H1 (cell line): ENCODE results near the gene P4HA1. TPM values are rescaled to one million over a fixed set of nuclear protein-coding genes. Genes with fewer than 3 reads are reported as not detected.
"Not testable (repeated sequence)": the region's sequence is repeated elsewhere in the genome, so short reads cannot be mapped to it uniquely, and the experiment has no call there.

Source experiments
- CTCF ChIA-PET: fragments of 300-600 bp; sonication (Branson Sonifier 250); formaldehyde crosslinking; loops from one replicate; lab custom pipeline; 2021; ENCODE audit not compliant: partially characterized antibody; lab: Charles Lee
- POLR2A ChIA-PET: fragments of 300-600 bp; sonication (Branson Sonifier 250); formaldehyde crosslinking; loops from one replicate; lab custom pipeline; 2021; ENCODE audit warnings: inconsistent platforms; ENCODE audit not compliant: partially characterized antibody; lab: Charles Lee
- DNase-seq, 2 experiments: peaks; one replicate each; pipeline versions ENCODE4 v3.0.0 to v3.0.0-alpha.2; 2010 to 2022; ENCODE audit warnings: low spot score in 2 of 2, low read depth in 1 of 2, mixed read lengths in 1 of 2
- FAIRE-seq: peaks from 2 replicates; lab custom pipeline; 2011; peaks lifted over from hg19 to GRCh38; lab: Jason Lieb, UNC
- H2AFZ ChIP-seq: 2 replicates; pipeline ENCODE4 v1.8.1; 2012; ENCODE audit warnings: low read length, inconsistent platforms
- H2AK5ac ChIP-seq: 2 replicates; pipeline ENCODE4 v1.6.1; 2013; ENCODE audit warnings: low read depth, low read length
- H2BK120ac ChIP-seq: replicated peaks from 2 replicates; pipeline ENCODE3; 2013; ENCODE audit warnings: low read depth, low read length, inconsistent platforms
- H2BK12ac ChIP-seq: 2 replicates; pipeline ENCODE4 v1.6.1; 2013; ENCODE audit warnings: low read depth, low read length
- H2BK15ac ChIP-seq: 2 replicates; pipeline ENCODE4 v1.6.1; 2013; ENCODE audit warnings: low read length
- H2BK20ac ChIP-seq: 2 replicates; pipeline ENCODE4 v1.6.1; 2013; ENCODE audit warnings: low read length
- H2BK5ac ChIP-seq: 2 replicates; pipeline ENCODE4 v1.6.1; 2013; ENCODE audit warnings: low read depth, low read length
- H3K14ac ChIP-seq: 2 replicates; pipeline ENCODE4 v1.6.1; 2013; ENCODE audit warnings: inconsistent platforms; ENCODE audit not compliant: insufficient read length
- H3K18ac ChIP-seq: 2 replicates; pipeline ENCODE4 v1.6.1; 2013; ENCODE audit warnings: low read length; ENCODE audit errors: extremely low read depth
- H3K23ac ChIP-seq: 2 replicates; pipeline ENCODE4 v1.6.1; 2013; ENCODE audit warnings: inconsistent platforms; ENCODE audit not compliant: insufficient read length
- H3K23me2 ChIP-seq: 2 replicates; pipeline ENCODE4 v1.6.1; 2013; ENCODE audit warnings: low read depth, low read length
- H3K27ac ChIP-seq: 2 replicates; pipeline ENCODE4 v1.6.1; 2011; ENCODE audit warnings: low read depth, low read length, inconsistent platforms
- H3K27me3 ChIP-seq, 4 experiments: replicated peaks in 1 of 4; 1 replicate in 1 of 4; 2 replicates in 3 of 4; pipeline versions ENCODE4 v1.6.1 to v1.8.1; 2011 to 2013; ENCODE audit warnings: low read length in 3 of 4, mild to moderate bottlenecking in 3 of 4, inconsistent platforms in 2 of 4, mixed read lengths in 2 of 4, moderate library complexity in 1 of 4; ENCODE audit not compliant: control insufficient read depth in 3 of 4, insufficient read depth in 3 of 4; ENCODE audit errors: extremely low read depth in 1 of 4
- H3K36me3 ChIP-seq, 4 experiments: 2 replicates each; pipeline versions ENCODE4 v1.6.1 to v1.8.1; 2011 to 2013; ENCODE audit warnings: mild to moderate bottlenecking in 4 of 4, low read length in 3 of 4, moderate library complexity in 2 of 4, control low read depth in 1 of 4, inconsistent platforms in 1 of 4; ENCODE audit not compliant: insufficient read depth in 4 of 4, control insufficient read depth in 2 of 4
- H3K4ac ChIP-seq: replicated peaks from 2 replicates; pipeline ENCODE3; 2013; ENCODE audit warnings: low read length, low read depth, mixed read lengths, inconsistent platforms; ENCODE audit not compliant: insufficient read length
- H3K4me1 ChIP-seq, 4 experiments: replicated peaks in 1 of 4; 1 replicate in 1 of 4; 2 replicates in 3 of 4; pipeline versions ENCODE4 v1.6.1 to v1.8.1; 2011 to 2013; ENCODE audit warnings: low read length in 3 of 4, inconsistent platforms in 2 of 4, mixed read lengths in 1 of 4; ENCODE audit not compliant: insufficient read depth in 4 of 4, control insufficient read depth in 3 of 4
- H3K4me2 ChIP-seq, 2 experiments: 2 replicates each; pipeline versions ENCODE4 v1.6.1 to v1.8.1; 2011 to 2013; ENCODE audit warnings: low read depth in 2 of 2, low read length in 2 of 2, control low read depth in 1 of 2, inconsistent platforms in 1 of 2, mild to moderate bottlenecking in 1 of 2; ENCODE audit not compliant: insufficient read depth in 1 of 2
- H3K4me3 ChIP-seq, 4 experiments: fragments of 200-600, 300-600 bp in 1 of 4; sonication (generic), shearing (Covaris generic), sonication (Bioruptor Twin) in 1 of 4; 2 replicates each; pipeline versions ENCODE4 v1.5.1 to v1.8.1; 2011 to 2016; ENCODE audit warnings: low read length in 4 of 4, low read depth in 3 of 4, control low read depth in 2 of 4, inconsistent platforms in 2 of 4, mild to moderate bottlenecking in 2 of 4, mixed read lengths in 1 of 4, moderate library complexity in 1 of 4; ENCODE audit not compliant: insufficient read depth in 2 of 4; ENCODE audit errors: extremely low read depth in 1 of 4
- H3K56ac ChIP-seq: replicated peaks from 2 replicates; pipeline ENCODE3; 2013; ENCODE audit warnings: low read depth, mild to moderate bottlenecking, mixed read lengths, low read length, inconsistent platforms; ENCODE audit not compliant: insufficient read length
- H3K79me1 ChIP-seq: 2 replicates; pipeline ENCODE4 v1.6.1; 2013; ENCODE audit warnings: low read depth, low read length, control low read depth
- H3K79me2 ChIP-seq, 2 experiments: 2 replicates each; pipeline versions ENCODE4 v1.6.1 to v1.8.1; 2012 to 2013; ENCODE audit warnings: low read length in 2 of 2, mild to moderate bottlenecking in 2 of 2, inconsistent platforms in 1 of 2; ENCODE audit not compliant: insufficient read depth in 2 of 2, control insufficient read depth in 1 of 2
- H3K9ac ChIP-seq, 4 experiments: replicated peaks in 1 of 4; 1 replicate in 1 of 4; 2 replicates in 3 of 4; pipeline versions ENCODE4 v1.6.1 to v1.8.1; 2011 to 2013; ENCODE audit warnings: low read depth in 3 of 4, low read length in 3 of 4, control low read depth in 2 of 4, mild to moderate bottlenecking in 2 of 4, moderate library complexity in 2 of 4, inconsistent platforms in 1 of 4; ENCODE audit errors: extremely low read depth in 1 of 4
- H3K9me3 ChIP-seq, 2 experiments: 2 replicates each; pipeline versions ENCODE4 v1.6.1 to v1.8.1; 2012 to 2013; ENCODE audit warnings: mild to moderate bottlenecking in 2 of 2, moderate library complexity in 2 of 2, control low read depth in 1 of 2, inconsistent platforms in 1 of 2, low read depth in 1 of 2, low read length in 1 of 2, mixed read lengths in 1 of 2; ENCODE audit not compliant: insufficient read depth in 2 of 2
- H4K20me1 ChIP-seq, 2 experiments: replicated peaks in 1 of 2; 2 replicates each; pipeline versions ENCODE3 to v1.8.1; 2011 to 2013; ENCODE audit warnings: inconsistent platforms in 2 of 2, low read length in 2 of 2, mild to moderate bottlenecking in 1 of 2; ENCODE audit not compliant: insufficient read depth in 2 of 2, control insufficient read depth in 1 of 2
- H4K5ac ChIP-seq: 2 replicates; pipeline ENCODE4 v1.6.1; 2013; ENCODE audit warnings: low read length, low read depth, mixed read lengths, inconsistent platforms; ENCODE audit not compliant: insufficient read length
- H4K8ac ChIP-seq: 2 replicates; pipeline ENCODE4 v1.8.0; 2013; ENCODE audit warnings: mild to moderate bottlenecking, moderate library complexity, low read length, inconsistent platforms; ENCODE audit not compliant: insufficient read depth; ENCODE audit errors: extremely low read depth
- H4K91ac ChIP-seq: replicated peaks from 2 replicates; pipeline ENCODE3; 2013; ENCODE audit warnings: low read length, mixed read lengths, inconsistent platforms; ENCODE audit not compliant: insufficient read length
- WGBS, 2 experiments: shearing (Covaris generic) in 1 of 2; methylation state at CpG; one replicate each; pipeline versions ENCODE4 v1.1.6 to v1.1.7; 2013 to 2015; ENCODE audit warnings: low lambda C conversion rate in 2 of 2, mixed read lengths in 2 of 2, inconsistent platforms in 1 of 2, low coverage in 1 of 2, missing lambda C conversion rate in 1 of 2; ENCODE audit not compliant: insufficient replicate concordance in 2 of 2, insufficient coverage in 1 of 2, insufficient read length in 1 of 2; ENCODE audit errors: extremely low coverage in 1 of 2, missing lambda C conversion rate in 1 of 2; 5-methylcytosine and 5-hydroxymethylcytosine counted together
- polyA plus RNA-seq, 7 experiments: library from polyadenylated mRNA; depleted of rRNA in 3 of 7; stranded (reverse) in 5 of 7; unstranded in 2 of 7; fragments of >200 nt in 5 of 7; fragments of 200-250 nt in 2 of 7; gene quantifications; 1 replicate in 5 of 7; 2 replicates in 1 of 7; 4 replicates in 1 of 7; pipeline versions ENCODE4 v1.2.1 to v1.2.3, GENCODE V29; 2011 to 2013; ENCODE audit warnings: missing spikeins in 2 of 7, mixed read lengths in 2 of 7
- total RNA-seq: library from RNA; stranded (reverse); fragmentation: NEBNext Ultra II Directional; extraction: Animal tissue kit (Norgen Biotek cat#: 25700); gene quantifications from 2 replicates; pipeline ENCODE4 v1.2.1, GENCODE V29; 2021

P4HA1 gene
- total and polyA plus RNA-seq, 2 of the 8 experiments (the other 6 are each of a cell fraction or from before 2014, with no cell fraction given), result 12.0 to 25.7 TPM

GRCh38 chr10:73021538-73022164 is 75.0 kb downstream of the P4HA1 start:
- H3K79me2 ChIP-seq, H3K23ac ChIP-seq, H3K79me1 ChIP-seq, H4K5ac ChIP-seq, FAIRE-seq, H3K9ac ChIP-seq, H3K4ac ChIP-seq, H3K18ac ChIP-seq, H2AFZ ChIP-seq, CTCF ChIA-PET, H4K91ac ChIP-seq, H3K9me3 ChIP-seq, DNase-seq, H3K36me3 ChIP-seq, H3K4me3 ChIP-seq, H4K20me1 ChIP-seq, H3K14ac ChIP-seq, H2BK120ac ChIP-seq, H3K56ac ChIP-seq, H4K8ac ChIP-seq, H3K23me2 ChIP-seq, H3K27ac ChIP-seq, H2BK5ac ChIP-seq, H3K27me3 ChIP-seq, H3K4me2 ChIP-seq, H2BK12ac ChIP-seq, H2BK15ac ChIP-seq, H2BK20ac ChIP-seq, H3K4me1 ChIP-seq, H2AK5ac ChIP-seq: not testable (repeated sequence)
- POLR2A ChIA-PET, result interaction anchor here (0.6 to 1.1 kb wide), 2 partner anchors 10 to 107 kb away, joined by 3 to 5 read pairs; no protein-coding TSS in a partner anchor
- 89% methylated on average over 6 of the region's 6 CpGs; no CpG with 5 or more reads in 1 of the 2 experiments for WGBS, 2 experiments
